GM12865 (cell line): ENCODE data around the gene GNPDA2.
A peak's percentile ranks its signal among the peaks of the same experiment; 100 is the strongest.

Source experiments
- DNase-seq: peaks from one replicate; pipeline ENCODE4 v3.0.0; 2010; ENCODE audit warnings: low read depth
- H3K4me3 ChIP-seq: 2 replicates; pipeline ENCODE4 v1.5.1; 2011; ENCODE audit warnings: mild to moderate bottlenecking, low read depth, low read length, control low read depth
- CTCF ChIP-seq: IDR thresholded peaks from 2 replicates; pipeline ENCODE4 v1.5.1; 2011; ENCODE audit warnings: low read length, control low read depth, low read depth, inconsistent platforms; ENCODE audit not compliant: insufficient read depth; ENCODE audit errors: missing control alignments

GNPDA2 gene

GRCh38 chr4:44725166-44725565 is 1.2 kb downstream of the GNPDA2 start:
- peak; percentile 10 for DNase-seq
- H3K4me3 ChIP-seq: peak overlapping the region; percentile 93
- TF ChIP-seq CTCF: no peak

- no peak for DNase-seq
- no peak for TF ChIP-seq CTCF
- H3K4me3 ChIP-seq: no peak overlapping the region
These were observed 4.4 kb downstream of the GNPDA2 start for GRCh38 chr4:44722001-44722400.

- H3K4me3 ChIP-seq: no peak overlapping the region
- no peak for TF ChIP-seq CTCF
- DNase-seq: no peak
These were observed 6.0 kb downstream of the GNPDA2 start for GRCh38 chr4:44720371-44720770.

GRCh38 chr4:44716597-44716996 is 9.8 kb downstream of the GNPDA2 start:
- H3K4me3 ChIP-seq: no peak overlapping the region
- no peak for DNase-seq
- TF ChIP-seq CTCF: no peak

- no peak for DNase-seq
- no peak for TF ChIP-seq CTCF
- H3K4me3 ChIP-seq: no peak overlapping the region
These were observed 13.2 kb downstream of the GNPDA2 start for GRCh38 chr4:44713125-44713524.

GRCh38 chr4:44704673-44705072 is 21.7 kb downstream of the GNPDA2 start:
- no peak for TF ChIP-seq CTCF
- no peak for DNase-seq
- no peak overlapping the region for H3K4me3 ChIP-seq

- no peak for DNase-seq
These were observed 25.3 kb downstream of the GNPDA2 start for GRCh38 chr4:44701037-44701436.

More at GRCh38 chr4:44701037-44701436, 25.3 kb downstream of the GNPDA2 start:
- no peak for TF ChIP-seq CTCF
- H3K4me3 ChIP-seq: no peak overlapping the region
